Osteoblast (primary cell): ENCODE measurements around the gene TECPR1. TPM values are rescaled to one million over a fixed set of nuclear protein-coding genes. Genes with fewer than 3 reads are reported as not detected.

Experiments
- DNase-seq: peaks from one replicate; pipeline ENCODE4 v3.0.0; 2011; ENCODE audit warnings: low spot score, mixed read lengths; ENCODE audit not compliant: insufficient read length; ENCODE audit errors: missing footprints
- H2AFZ ChIP-seq: 2 replicates; pipeline ENCODE4 v1.6.0; 2011; ENCODE audit warnings: mild to moderate bottlenecking, low read length
- H3K27ac ChIP-seq: 2 replicates; pipeline ENCODE4 v1.5.1; 2011; ENCODE audit warnings: mild to moderate bottlenecking, low read depth, low read length, moderate library complexity
- H3K27me3 ChIP-seq: 2 replicates; pipeline ENCODE4 v1.6.0; 2012; ENCODE audit warnings: mild to moderate bottlenecking, control low read depth, inconsistent platforms, low read length, moderate library complexity; ENCODE audit not compliant: insufficient read depth
- H3K36me3 ChIP-seq: 2 replicates; pipeline ENCODE4 v1.5.1; 2011; ENCODE audit warnings: mild to moderate bottlenecking, low read length, control low read depth, moderate library complexity; ENCODE audit not compliant: insufficient read depth
- H3K4me1 ChIP-seq: 2 replicates; pipeline ENCODE4 v1.5.1; 2011; ENCODE audit warnings: mild to moderate bottlenecking, low read length, control low read depth, moderate library complexity; ENCODE audit not compliant: insufficient read depth
- H3K4me2 ChIP-seq: 2 replicates; pipeline ENCODE4 v1.6.0; 2011; ENCODE audit warnings: mild to moderate bottlenecking, low read length; ENCODE audit not compliant: insufficient read depth
- H3K4me3 ChIP-seq: fragments of 200-600 bp; sonication (generic); 3 replicates; pipeline ENCODE4 v1.5.1; 2012; ENCODE audit warnings: mild to moderate bottlenecking, low read length, inconsistent platforms; ENCODE audit not compliant: insufficient read depth
- H3K79me2 ChIP-seq: 2 replicates; pipeline ENCODE4 v1.6.0; 2012; ENCODE audit warnings: mild to moderate bottlenecking, low read length, control low read depth, inconsistent platforms; ENCODE audit not compliant: insufficient read depth
- H3K9me3 ChIP-seq: 2 replicates; pipeline ENCODE4 v1.5.1; 2011; ENCODE audit warnings: low read depth, low read length, control low read depth
- H4K20me1 ChIP-seq: 2 replicates; pipeline ENCODE4 v1.6.0; 2012; ENCODE audit warnings: mild to moderate bottlenecking, low read length, control low read depth; ENCODE audit not compliant: insufficient read depth
- CTCF ChIP-seq: IDR thresholded peaks from 2 replicates; pipeline ENCODE4 v1.5.1; 2011; ENCODE audit warnings: mild to moderate bottlenecking, low read depth, low read length, moderate library complexity; ENCODE audit errors: extremely low read depth
- total RNA-seq: library from RNA; depleted of rRNA; stranded (reverse); fragments of >200 nt; gene quantifications from 2 replicates; pipeline ENCODE4 v1.2.3, GENCODE V29; 2012

TECPR1 gene
- total RNA-seq, 1 donor = 20.3 TPM

GRCh38 chr7:98194186-98194585 lies 57.8 kb downstream of the TECPR1 start:
- H4K20me1 ChIP-seq = no peaks in the 10 kb centered on the region
- no peak overlapping the region for H3K4me3 ChIP-seq
- H3K27me3 ChIP-seq = no peaks in the 10 kb centered on the region
- H2AFZ ChIP-seq = no peak overlapping the region
- peaks cover 17% of the 10 kb centered on the region for H3K79me2 ChIP-seq
- no peak for DNase-seq
- peaks cover 10% of the 10 kb centered on the region for H3K36me3 ChIP-seq
- H3K9me3 ChIP-seq = no peaks in the 10 kb centered on the region
- peaks cover 13% of the 10 kb centered on the region for H3K4me1 ChIP-seq
- no peak overlapping the region for H3K4me2 ChIP-seq
- no peak overlapping the region for H3K27ac ChIP-seq
- no peak for TF ChIP-seq CTCF

GRCh38 chr7:98193474-98194180 lies 58.4 kb downstream of the TECPR1 start:
- H2AFZ ChIP-seq = no peak overlapping the region
- peaks cover 17% of the 10 kb centered on the region for H3K79me2 ChIP-seq
- peak; percentile 52 for DNase-seq
- H4K20me1 ChIP-seq = no peaks in the 10 kb centered on the region
- no peak overlapping the region for H3K4me2 ChIP-seq
- no peak for TF ChIP-seq CTCF
- peaks cover 13% of the 10 kb centered on the region for H3K4me1 ChIP-seq
- peaks cover 10% of the 10 kb centered on the region for H3K36me3 ChIP-seq
- H3K27ac ChIP-seq = no peak overlapping the region
- H3K27me3 ChIP-seq = no peaks in the 10 kb centered on the region
- H3K9me3 ChIP-seq = no peaks in the 10 kb centered on the region
- no peak overlapping the region for H3K4me3 ChIP-seq

- no peak overlapping the region for H3K4me2 ChIP-seq
- H3K27ac ChIP-seq = peak overlapping the region; percentile 1
- H4K20me1 ChIP-seq = no peaks in the 10 kb centered on the region
- no peak overlapping the region for H3K4me3 ChIP-seq
- H3K9me3 ChIP-seq = no peaks in the 10 kb centered on the region
- peaks cover 10% of the 10 kb centered on the region for H3K36me3 ChIP-seq
- TF ChIP-seq CTCF = no peak
- H2AFZ ChIP-seq = peak overlapping the region; percentile 5
- H3K27me3 ChIP-seq = no peaks in the 10 kb centered on the region
- H3K4me1 ChIP-seq = peaks cover 13% of the 10 kb centered on the region
- H3K79me2 ChIP-seq = peaks cover 17% of the 10 kb centered on the region
- peak; percentile 50 for DNase-seq
Observed at GRCh38 chr7:98192781-98193457, 59.1 kb downstream of the TECPR1 start.

DNA sequence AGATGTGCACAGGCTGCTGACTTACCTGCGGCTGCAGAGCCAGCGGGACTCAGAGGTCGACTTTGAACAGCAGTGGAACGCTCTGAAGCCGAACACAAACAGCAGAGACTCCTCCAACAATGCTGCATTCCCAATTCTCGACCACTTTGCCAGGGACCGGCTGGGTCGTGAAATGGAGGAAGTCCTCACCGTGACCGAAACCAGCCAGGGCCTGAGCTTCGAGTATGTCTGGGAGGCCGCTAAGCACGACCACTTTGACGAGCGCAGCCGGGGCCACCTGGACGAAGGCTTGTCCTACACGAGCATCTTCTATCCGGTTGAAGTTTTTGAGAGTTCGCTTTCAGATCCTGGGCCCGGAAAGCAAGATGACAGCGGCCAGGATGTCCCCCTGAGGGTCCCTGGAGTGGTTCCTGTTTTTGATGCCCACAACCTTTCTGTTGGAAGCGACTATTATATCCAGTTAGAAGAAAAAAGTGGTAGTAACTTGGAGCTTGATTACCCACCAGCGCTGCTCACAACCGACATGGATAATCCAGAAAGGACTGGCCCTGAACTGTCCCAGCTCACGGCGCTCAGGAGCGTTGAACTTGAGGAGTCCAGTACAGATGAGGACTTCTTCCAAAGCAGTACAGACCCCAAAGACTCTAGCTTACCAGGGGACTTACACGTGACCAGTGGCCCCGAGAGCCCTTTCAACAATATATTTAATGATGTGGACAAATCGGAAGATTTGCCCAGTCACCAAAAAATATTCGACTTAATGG lies 60.2 kb downstream of the TECPR1 start:
- no peak overlapping the region for H2AFZ ChIP-seq

More for the DNA sequence above, 60.2 kb downstream of the TECPR1 start:
- Histone ChIP-seq H3K4me2 (no peak overlapping the region), H3K27me3 (no peaks in the 10 kb centered on the region), H3K4me1 (peaks cover 21% of the 10 kb centered on the region), H3K9me3 (no peaks in the 10 kb centered on the region), H3K27ac (no peak overlapping the region), H3K79me2 (peaks cover 8% of the 10 kb centered on the region), H3K36me3 (peaks cover 10% of the 10 kb centered on the region), H4K20me1 (no peaks in the 10 kb centered on the region), H3K4me3 (no peak overlapping the region)
- TF ChIP-seq CTCF = no peak
- peak; percentile 53 for DNase-seq
